ENCODE measurements around the gene VGF.

The VGF gene

DNA sequence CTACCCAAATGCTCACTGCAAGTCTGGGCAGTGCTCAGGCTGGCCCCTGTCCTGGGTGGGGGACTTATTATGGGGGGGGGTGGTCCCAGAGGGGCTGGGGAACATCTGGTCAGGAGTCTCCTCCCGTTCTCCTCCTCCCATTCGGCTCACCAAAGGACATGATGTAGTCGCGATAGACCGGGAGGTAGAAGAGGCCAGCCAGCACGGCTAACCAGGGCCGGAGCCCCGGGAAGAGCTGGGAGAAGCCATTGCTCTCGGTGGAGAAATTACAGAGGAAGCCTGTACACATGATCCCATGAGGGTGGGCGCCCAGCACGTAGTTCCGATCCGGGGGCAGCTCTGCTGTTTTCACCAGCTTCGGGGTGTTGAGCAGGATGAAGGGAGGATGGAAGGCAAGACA is 33.1 kb upstream of the VGF start:
- no peak for TF ChIP-seq EZH2 (IDR thresholded peaks at IDR 0.05; ENCODE audit: borderline replicate concordance, low read depth, low read length, severe bottlenecking)
- TF ChIP-seq CTCF (IDR thresholded peaks at IDR 0.05; ENCODE audit: borderline replicate concordance, extremely low read depth, low read length, poor library complexity, severe bottlenecking) = no peak
- no peaks in the 10 kb centered on the region for H3K9me3 ChIP-seq (ENCODE audit: insufficient read depth, low read length, severe bottlenecking)
- no peaks in the 10 kb centered on the region for H3K27me3 ChIP-seq (ENCODE audit: insufficient read depth, low read length, poor library complexity)

DNA sequence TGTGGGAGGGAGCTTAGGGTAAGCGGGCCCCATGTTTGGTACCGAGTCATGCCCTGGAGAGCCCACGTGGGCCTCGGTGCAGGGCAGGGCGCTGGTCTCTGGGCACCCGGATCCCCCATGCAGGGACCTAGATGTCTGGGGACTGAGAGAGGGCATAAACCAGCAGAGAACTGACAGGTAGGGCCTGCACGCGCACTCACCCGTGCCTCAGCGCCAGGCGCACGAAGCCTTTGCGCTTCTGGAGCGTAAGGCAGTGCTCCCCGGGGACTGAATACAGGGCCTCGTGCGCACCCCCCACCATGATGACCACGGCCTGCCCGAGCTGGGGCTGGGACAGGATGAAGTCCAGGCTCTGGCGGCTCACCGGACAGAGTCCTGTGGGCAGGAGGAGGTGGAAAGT is 32.6 kb upstream of the VGF start:
- Histone ChIP-seq H2AFZ (ENCODE audit: low read depth, low read length) (no peak overlapping the region), H3K79me2 (ENCODE audit: insufficient read depth, low read length) (no peaks in the 10 kb centered on the region), H3K4me3 (ENCODE audit: low read depth in 1 of 2, low read length in 2 of 2) (no peak overlapping the region), H3K4me2 (ENCODE audit: insufficient read depth, low read length) (no peak overlapping the region), H3K9me3 (ENCODE audit: insufficient read depth, low read length, severe bottlenecking) (no peaks in the 10 kb centered on the region), H3K4me1 (ENCODE audit: insufficient read depth, low read length) (no peaks in the 10 kb centered on the region), H3K27ac (ENCODE audit: low read length) (no peak overlapping the region), H3K36me3 (ENCODE audit: insufficient read depth, low read length) (no peaks in the 10 kb centered on the region), H3K27me3 (ENCODE audit: insufficient read depth, low read length, poor library complexity) (no peaks in the 10 kb centered on the region), H4K20me1 (ENCODE audit: insufficient read depth, low read length) (no peaks in the 10 kb centered on the region), H3K9ac (ENCODE audit: low read depth, low read length) (no peak overlapping the region)
- ATAC-seq (ENCODE audit: insufficient read depth, low read depth) (no peak), DNase-seq (no peak)
- TF ChIP-seq CTCF (IDR thresholded peaks at IDR 0.05; ENCODE audit: borderline replicate concordance, extremely low read depth, low read length, poor library complexity, severe bottlenecking) (no peak), EZH2 (IDR thresholded peaks at IDR 0.05; ENCODE audit: borderline replicate concordance, low read depth, low read length, severe bottlenecking) (no peak)

More for the DNA sequence above, 33.1 kb upstream of the VGF start:
- Histone ChIP-seq H2AFZ (ENCODE audit: low read depth, low read length) (no peak overlapping the region), H3K79me2 (ENCODE audit: insufficient read depth, low read length) (no peaks in the 10 kb centered on the region), H3K27ac (ENCODE audit: low read length) (no peak overlapping the region), H4K20me1 (ENCODE audit: insufficient read depth, low read length) (no peaks in the 10 kb centered on the region), H3K36me3 (ENCODE audit: insufficient read depth, low read length) (no peaks in the 10 kb centered on the region), H3K4me1 (ENCODE audit: insufficient read depth, low read length) (no peaks in the 10 kb centered on the region), H3K4me2 (ENCODE audit: insufficient read depth, low read length) (no peak overlapping the region), H3K4me3 (ENCODE audit: low read depth in 1 of 2, low read length in 2 of 2) (no peak overlapping the region), H3K9ac (ENCODE audit: low read depth, low read length) (no peak overlapping the region)
- ATAC-seq (ENCODE audit: insufficient read depth, low read depth) (no peak), DNase-seq (no peak)

DNA sequence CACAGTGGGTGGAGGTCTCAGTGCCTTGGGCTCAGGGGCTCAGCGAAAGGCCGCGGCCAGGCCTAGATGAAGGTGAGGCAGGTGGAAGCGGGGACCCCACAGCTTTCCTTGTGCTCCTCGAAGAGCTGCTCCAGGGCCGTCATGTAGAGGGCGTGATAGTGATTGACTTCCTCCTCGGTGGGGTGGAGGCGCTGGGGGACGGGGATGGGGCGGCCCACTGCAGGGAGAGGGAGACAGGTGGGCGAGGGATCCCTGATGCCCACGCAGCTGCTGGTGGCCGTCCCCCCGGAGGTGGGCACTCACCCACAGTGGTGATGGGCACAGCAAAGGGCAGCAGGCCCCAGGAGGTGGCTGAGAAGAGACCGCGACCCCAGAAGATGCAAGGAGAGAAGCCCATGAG is 30.5 kb upstream of the VGF start:
- H3K4me2 ChIP-seq (ENCODE audit: insufficient read depth, low read length) = no peak overlapping the region
- H3K9ac ChIP-seq (ENCODE audit: low read depth, low read length) = no peak overlapping the region
- no peaks in the 10 kb centered on the region for H3K27me3 ChIP-seq (ENCODE audit: insufficient read depth, low read length, poor library complexity)

More for the DNA sequence above, 30.5 kb upstream of the VGF start:
- DNase-seq = no peak
- Histone ChIP-seq H2AFZ (ENCODE audit: low read depth, low read length) (no peak overlapping the region), H3K27ac (ENCODE audit: low read length) (no peak overlapping the region), H3K79me2 (ENCODE audit: insufficient read depth, low read length) (no peaks in the 10 kb centered on the region), H3K36me3 (ENCODE audit: insufficient read depth, low read length) (no peaks in the 10 kb centered on the region), H3K9me3 (ENCODE audit: insufficient read depth, low read length, severe bottlenecking) (no peaks in the 10 kb centered on the region), H4K20me1 (ENCODE audit: insufficient read depth, low read length) (no peaks in the 10 kb centered on the region), H3K4me3 (ENCODE audit: low read depth in 1 of 2, low read length in 2 of 2) (no peak overlapping the region), H3K4me1 (ENCODE audit: insufficient read depth, low read length) (peaks cover 2% of the 10 kb centered on the region; the same call in 1 of the 2 replicates)
- ATAC-seq (ENCODE audit: insufficient read depth, low read depth) = no peak
- TF ChIP-seq EZH2 (IDR thresholded peaks at IDR 0.05; ENCODE audit: borderline replicate concordance, low read depth, low read length, severe bottlenecking) = no peak
- no peak for TF ChIP-seq CTCF (IDR thresholded peaks at IDR 0.05; ENCODE audit: borderline replicate concordance, extremely low read depth, low read length, poor library complexity, severe bottlenecking)

Data from DND-41 (cell line).